22Rv1 (cell line): ENCODE measurements around the gene UNK.
A peak's percentile ranks its signal among the peaks of the same experiment; 100 is the strongest.

Source experiments
- H3K27ac ChIP-seq: fragments of 450-650 bp; 2 replicates; pipeline ENCODE4 v1.5.1; 2017
- ZFX ChIP-seq: fragments of 450-650 bp; IDR thresholded peaks from 2 replicates; pipeline ENCODE4 v1.6.1; 2017; ENCODE audit warnings: antibody characterized with exemption, borderline replicate concordance
- TF ChIP-seq, protein P1 (sequence below): fragments of 450-650 bp; IDR thresholded peaks from 2 replicates; pipeline ENCODE4 v1.5.1; 2017; ENCODE audit warnings: mild to moderate bottlenecking

The UNK gene

GRCh38 chr17:75762513-75763268 lies 21.9 kb upstream of the UNK start:
- TF ChIP-seq, protein P1, sequence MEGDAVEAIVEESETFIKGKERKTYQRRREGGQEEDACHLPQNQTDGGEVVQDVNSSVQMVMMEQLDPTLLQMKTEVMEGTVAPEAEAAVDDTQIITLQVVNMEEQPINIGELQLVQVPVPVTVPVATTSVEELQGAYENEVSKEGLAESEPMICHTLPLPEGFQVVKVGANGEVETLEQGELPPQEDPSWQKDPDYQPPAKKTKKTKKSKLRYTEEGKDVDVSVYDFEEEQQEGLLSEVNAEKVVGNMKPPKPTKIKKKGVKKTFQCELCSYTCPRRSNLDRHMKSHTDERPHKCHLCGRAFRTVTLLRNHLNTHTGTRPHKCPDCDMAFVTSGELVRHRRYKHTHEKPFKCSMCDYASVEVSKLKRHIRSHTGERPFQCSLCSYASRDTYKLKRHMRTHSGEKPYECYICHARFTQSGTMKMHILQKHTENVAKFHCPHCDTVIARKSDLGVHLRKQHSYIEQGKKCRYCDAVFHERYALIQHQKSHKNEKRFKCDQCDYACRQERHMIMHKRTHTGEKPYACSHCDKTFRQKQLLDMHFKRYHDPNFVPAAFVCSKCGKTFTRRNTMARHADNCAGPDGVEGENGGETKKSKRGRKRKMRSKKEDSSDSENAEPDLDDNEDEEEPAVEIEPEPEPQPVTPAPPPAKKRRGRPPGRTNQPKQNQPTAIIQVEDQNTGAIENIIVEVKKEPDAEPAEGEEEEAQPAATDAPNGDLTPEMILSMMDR, result no peak
- no peak for TF ChIP-seq ZFX
- no peak overlapping the region for H3K27ac ChIP-seq

- TF ChIP-seq, protein P1, result no peak
- no peak for TF ChIP-seq ZFX
- no peak overlapping the region for H3K27ac ChIP-seq
Observed at GRCh38 chr17:75763269-75763607, 21.4 kb upstream of the UNK start.

GRCh38 chr17:75763613-75764416 lies 20.8 kb upstream of the UNK start:
- peak overlapping the region; percentile 72 for H3K27ac ChIP-seq
- TF ChIP-seq, protein P1, result no peak
- no peak for TF ChIP-seq ZFX

GRCh38 chr17:75764417-75764710 lies 20.2 kb upstream of the UNK start:
- H3K27ac ChIP-seq, result peak overlapping the region; percentile 72
- TF ChIP-seq ZFX, result no peak
- TF ChIP-seq, protein P1, result no peak

DNA sequence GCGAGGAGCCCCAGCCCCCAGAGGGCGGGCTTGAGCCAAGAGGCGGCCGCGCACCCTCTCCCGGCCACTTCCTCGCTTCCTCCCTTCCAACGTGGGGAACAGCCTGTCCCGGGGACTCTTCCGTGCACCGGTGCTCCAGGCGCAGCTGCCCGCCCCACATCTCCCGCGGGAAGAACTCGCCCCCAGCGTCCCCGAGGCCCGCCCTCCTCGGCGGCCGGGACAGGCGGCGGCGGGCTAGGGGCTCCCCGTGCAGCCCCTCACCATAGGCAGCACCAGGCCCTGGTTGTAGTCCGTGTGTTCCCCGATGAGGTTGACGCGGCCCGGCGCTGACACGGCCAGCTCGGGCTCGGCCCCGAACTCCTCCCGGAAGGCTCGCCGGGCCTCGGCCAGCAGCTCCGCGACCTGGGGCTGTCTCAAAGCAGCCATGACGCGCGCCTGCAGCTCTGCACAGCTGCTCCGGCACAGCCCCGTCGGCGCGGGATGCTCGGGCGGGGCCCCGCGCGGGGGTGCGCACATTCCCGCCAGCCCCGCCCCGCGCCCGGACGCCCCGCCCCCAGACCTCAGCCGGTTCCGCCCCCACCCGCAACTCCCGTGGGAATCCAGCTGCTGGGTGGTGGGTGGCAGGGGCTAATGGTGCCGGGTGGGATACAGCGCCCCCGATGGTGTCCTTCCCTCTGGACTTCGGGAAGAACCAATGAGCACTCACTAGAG lies 19.7 kb upstream of the UNK start, which contains the start of gene GALK1:
TSS of gene GALK1 (minus strand) at position 482 of the 711 bp plus-strand sequence. CDS start at position 426, 56 bp downstream.
- no peak for TF ChIP-seq ZFX
- TF ChIP-seq, protein P1, result peak; percentile 63
- peak within 1 kb of the TSS; percentile 72 for H3K27ac ChIP-seq

DNA sequence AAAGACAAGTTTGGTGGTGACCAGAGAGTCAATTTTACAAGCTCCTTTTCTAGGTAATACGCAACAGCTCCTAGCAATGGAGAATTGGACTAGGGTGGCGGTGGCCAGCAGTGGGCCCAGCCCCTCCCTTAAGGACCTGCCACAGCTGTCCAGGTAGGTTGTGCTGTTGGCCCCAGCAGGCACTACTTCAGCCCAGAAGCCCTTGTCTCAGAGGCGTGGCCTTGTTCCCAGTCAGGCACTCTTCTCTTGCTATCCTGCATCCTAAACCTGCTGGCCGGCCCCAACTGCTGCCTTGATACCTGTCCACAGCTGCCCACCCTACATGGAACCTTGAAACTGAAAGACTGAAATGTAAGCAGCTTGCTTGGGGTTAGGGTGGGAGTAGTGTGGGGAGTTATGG lies 18.6 kb upstream of the UNK start:
- TF ChIP-seq, protein P1, result no peak
- TF ChIP-seq ZFX, result no peak

More for the DNA sequence above, 18.6 kb upstream of the UNK start:
- peak overlapping the region; percentile 72 for H3K27ac ChIP-seq
